GM23338 (cell line): ENCODE data around the gene FOXP1. TPM values are rescaled to one million over a fixed set of nuclear protein-coding genes. Genes with fewer than 3 reads are reported as not detected.

Experiments
- ATAC-seq: fragments of 200-7000 bp; cut with Tn5 transposase; 3 replicates; pipeline ENCODE4 v1.9.1; 2020
- DNase-seq: peaks from one replicate; pipeline ENCODE4 v3.0.0-alpha.2; 2015; ENCODE audit warnings: low spot score
- H2AFZ ChIP-seq: fragments of 200-600 bp; sonication (generic); 2 replicates; pipeline ENCODE4 v1.8.0; 2016; ENCODE audit warnings: antibody characterized with exemption, mild to moderate bottlenecking, moderate library complexity
- H3F3A ChIP-seq: fragments of 200-600 bp; sonication (generic); replicated peaks from 2 replicates; pipeline ENCODE4 v1.8.0; 2017; ENCODE audit warnings: antibody characterized with exemption, mixed run types, low read depth
- H3K27ac ChIP-seq: fragments of 200-600 bp; sonication (generic); 2 replicates; pipeline ENCODE4 v1.6.1; 2016; ENCODE audit warnings: low read depth
- H3K27me3 ChIP-seq: fragments of 200-600 bp; sonication (generic); 2 replicates; pipeline ENCODE4 v1.8.0; 2016; ENCODE audit warnings: mild to moderate bottlenecking, mixed run types, moderate library complexity; ENCODE audit not compliant: insufficient read depth
- H3K36me3 ChIP-seq: fragments of 200-600 bp; sonication (generic); 2 replicates; pipeline ENCODE4 v1.8.0; 2016; ENCODE audit warnings: mild to moderate bottlenecking; ENCODE audit not compliant: insufficient read depth
- H3K4me1 ChIP-seq: fragments of 200-600 bp; sonication (generic); 2 replicates; pipeline ENCODE4 v1.8.0; 2016; ENCODE audit warnings: mild to moderate bottlenecking, moderate library complexity; ENCODE audit not compliant: insufficient read depth
- H3K4me2 ChIP-seq: fragments of 200-600 bp; sonication (generic); 2 replicates; pipeline ENCODE4 v1.7.1; 2017; ENCODE audit warnings: mixed run types
- H3K4me3 ChIP-seq: fragments of 200-600 bp; sonication (generic); 2 replicates; pipeline ENCODE4 v1.6.1; 2016; ENCODE audit warnings: mixed run types
- H3K79me2 ChIP-seq: fragments of 200-600 bp; sonication (generic); replicated peaks from 2 replicates; pipeline ENCODE4 v1.8.0; 2017; ENCODE audit warnings: mild to moderate bottlenecking; ENCODE audit not compliant: insufficient read depth
- H3K9me2 ChIP-seq: fragments of 200-600 bp; sonication (generic); 2 replicates; pipeline ENCODE4 v1.8.0; 2017; ENCODE audit not compliant: insufficient read depth
- H4K20me1 ChIP-seq: fragments of 200-600 bp; sonication (generic); replicated peaks from 2 replicates; pipeline ENCODE4 v1.8.0; 2017; ENCODE audit warnings: mild to moderate bottlenecking; ENCODE audit not compliant: insufficient read depth
- H3K27ac Mint-ChIP-seq: 2 replicates; pipeline ENCODE4 v1.8.0; 2020; ENCODE audit warnings: inconsistent platforms, mild to moderate bottlenecking, moderate library complexity, mixed read lengths
- H3K27me3 Mint-ChIP-seq: 3 replicates; pipeline ENCODE4 v1.8.0; 2022; ENCODE audit warnings: low read depth, mild to moderate bottlenecking, moderate library complexity, mixed read lengths, inconsistent platforms; ENCODE audit not compliant: insufficient read depth, poor library complexity
- H3K36me3 Mint-ChIP-seq: 3 replicates; pipeline ENCODE4 v1.8.0; 2021; ENCODE audit warnings: low read depth, mild to moderate bottlenecking, inconsistent platforms, moderate library complexity, mixed read lengths
- H3K4me1 Mint-ChIP-seq: 3 replicates; pipeline ENCODE4 v1.8.0; 2020; ENCODE audit warnings: mild to moderate bottlenecking, inconsistent platforms, mixed read lengths
- H3K4me3 Mint-ChIP-seq: 3 replicates; pipeline ENCODE4 v1.8.0; 2021; ENCODE audit warnings: moderate library complexity, mild to moderate bottlenecking, inconsistent platforms, mixed read lengths
- H3K9me3 Mint-ChIP-seq: 3 replicates; pipeline ENCODE4 v1.8.0; 2020; ENCODE audit warnings: moderate library complexity, mild to moderate bottlenecking, inconsistent platforms, mixed read lengths
- CREB1 ChIP-seq: fragments of 250-450 bp; sonication (Bioruptor Pico); IDR thresholded peaks from 2 replicates; pipeline ENCODE4 v1.5.0; 2020; ENCODE audit warnings: low read depth, mild to moderate bottlenecking, moderate library complexity
- ETS1 ChIP-seq: IDR thresholded peaks from 2 replicates; pipeline ENCODE4 v1.6.1; 2016; ENCODE audit warnings: antibody characterized with exemption
- EZH2 ChIP-seq: fragments of 200-600 bp; sonication (generic); IDR thresholded peaks from one replicate; pipeline ENCODE4 v1.8.0; 2017; ENCODE audit warnings: antibody characterized with exemption, mild to moderate bottlenecking, low read depth; ENCODE audit not compliant: unreplicated experiment
- EZH2phosphoT487 ChIP-seq: fragments of 200-600 bp; sonication (generic); IDR thresholded peaks from one replicate; pipeline ENCODE4 v1.8.1; 2018; ENCODE audit warnings: antibody characterized with exemption; ENCODE audit not compliant: unreplicated experiment
- JUNB ChIP-seq: IDR thresholded peaks from one replicate; pipeline ENCODE4 v1.6.1; 2016; ENCODE audit warnings: antibody characterized with exemption; ENCODE audit not compliant: unreplicated experiment
- NANOG ChIP-seq: IDR thresholded peaks from 2 replicates; pipeline ENCODE4 v1.6.1; 2016; ENCODE audit warnings: antibody characterized with exemption, borderline replicate concordance
- POLR2AphosphoS5 ChIP-seq: IDR thresholded peaks from 2 replicates; pipeline ENCODE4 v1.6.1; 2016; ENCODE audit warnings: antibody characterized with exemption, low read depth
- STAT1 ChIP-seq: IDR thresholded peaks from one replicate; pipeline ENCODE4 v1.6.1; 2016; ENCODE audit warnings: antibody characterized with exemption; ENCODE audit not compliant: unreplicated experiment
- ZNF114 ChIP-seq: fragments of 250-450 bp; sonication (Bioruptor Pico); IDR thresholded peaks from 2 replicates; pipeline ENCODE4 v1.5.0; 2020; ENCODE audit warnings: mild to moderate bottlenecking, moderate library complexity
- ZNF331 ChIP-seq: fragments of 250-450 bp; sonication (Bioruptor Pico); IDR thresholded peaks from 2 replicates; pipeline ENCODE4 v1.5.0; 2020; ENCODE audit warnings: low read depth, mild to moderate bottlenecking, moderate library complexity
- ZNF462 ChIP-seq: fragments of 250-450 bp; sonication (Bioruptor Pico); IDR thresholded peaks from 2 replicates; pipeline ENCODE4 v1.5.0; 2020; ENCODE audit warnings: mild to moderate bottlenecking, moderate library complexity
- polyA plus RNA-seq: library from polyadenylated mRNA; unstranded; fragments of >200 nt; fragmentation: Nextera tagmentation; extraction: Ambion mirVana; gene quantifications from 2 replicates; pipeline ENCODE4 v1.2.1, GENCODE V29; 2016
- total RNA-seq: library from RNA; depleted of rRNA; stranded (reverse); fragments of >200 nt; shearing (Covaris generic); gene quantifications from 2 replicates; pipeline ENCODE4 v1.2.3, GENCODE V29; 2014
- TF ChIP-seq, protein P1 (sequence below), 2 experiments: fragments of 200-600 bp in 1 of 2; sonication (generic) in 1 of 2; conservative IDR thresholded peaks; 2 replicates each; pipeline versions ENCODE4 v1.5.1 to v1.6.1; 2016 to 2017; ENCODE audit warnings: antibody characterized with exemption in 2 of 2, low read depth in 2 of 2, mild to moderate bottlenecking in 2 of 2, moderate library complexity in 1 of 2
- TF ChIP-seq, protein P2 (sequence below): IDR thresholded peaks from one replicate; pipeline ENCODE4 v1.6.1; 2018; ENCODE audit warnings: antibody characterized with exemption; ENCODE audit not compliant: unreplicated experiment

The FOXP1 gene
- total and polyA plus RNA-seq, 2 experiments from 2014 or later = 32.9 to 35.5 TPM

- Mint-ChIP-seq H3K4me1 (peaks cover 69% of the 10 kb centered on the region), H3K36me3 (no peaks in the 10 kb centered on the region), H3K27me3 (peaks cover 4% of the 10 kb centered on the region), H3K4me3 (peak overlapping the region; percentile 63; the same call in 1 of the 3 replicates), H3K27ac (peak overlapping the region; percentile 18; the same call in 1 of the 2 replicates), H3K9me3 (no peaks in the 10 kb centered on the region)
- TF ChIP-seq POLR2AphosphoS5 (no peak), EZH2 (no peak), STAT1 (no peak), JUNB (no peak), ZNF114 (no peak), ZNF462 (CRISPR knock-in tag) (no peak), EZH2phosphoT487 (no peak), NANOG (no peak), ETS1 (no peak), CREB1 (CRISPR knock-in tag) (no peak), ZNF331 (CRISPR knock-in tag) (no peak)
- TF ChIP-seq, protein P1, sequence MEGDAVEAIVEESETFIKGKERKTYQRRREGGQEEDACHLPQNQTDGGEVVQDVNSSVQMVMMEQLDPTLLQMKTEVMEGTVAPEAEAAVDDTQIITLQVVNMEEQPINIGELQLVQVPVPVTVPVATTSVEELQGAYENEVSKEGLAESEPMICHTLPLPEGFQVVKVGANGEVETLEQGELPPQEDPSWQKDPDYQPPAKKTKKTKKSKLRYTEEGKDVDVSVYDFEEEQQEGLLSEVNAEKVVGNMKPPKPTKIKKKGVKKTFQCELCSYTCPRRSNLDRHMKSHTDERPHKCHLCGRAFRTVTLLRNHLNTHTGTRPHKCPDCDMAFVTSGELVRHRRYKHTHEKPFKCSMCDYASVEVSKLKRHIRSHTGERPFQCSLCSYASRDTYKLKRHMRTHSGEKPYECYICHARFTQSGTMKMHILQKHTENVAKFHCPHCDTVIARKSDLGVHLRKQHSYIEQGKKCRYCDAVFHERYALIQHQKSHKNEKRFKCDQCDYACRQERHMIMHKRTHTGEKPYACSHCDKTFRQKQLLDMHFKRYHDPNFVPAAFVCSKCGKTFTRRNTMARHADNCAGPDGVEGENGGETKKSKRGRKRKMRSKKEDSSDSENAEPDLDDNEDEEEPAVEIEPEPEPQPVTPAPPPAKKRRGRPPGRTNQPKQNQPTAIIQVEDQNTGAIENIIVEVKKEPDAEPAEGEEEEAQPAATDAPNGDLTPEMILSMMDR (conservative IDR thresholded peaks at IDR 0.05; ENCODE audit: low read depth in 2 of 2) = no peak
- TF ChIP-seq, protein P2, sequence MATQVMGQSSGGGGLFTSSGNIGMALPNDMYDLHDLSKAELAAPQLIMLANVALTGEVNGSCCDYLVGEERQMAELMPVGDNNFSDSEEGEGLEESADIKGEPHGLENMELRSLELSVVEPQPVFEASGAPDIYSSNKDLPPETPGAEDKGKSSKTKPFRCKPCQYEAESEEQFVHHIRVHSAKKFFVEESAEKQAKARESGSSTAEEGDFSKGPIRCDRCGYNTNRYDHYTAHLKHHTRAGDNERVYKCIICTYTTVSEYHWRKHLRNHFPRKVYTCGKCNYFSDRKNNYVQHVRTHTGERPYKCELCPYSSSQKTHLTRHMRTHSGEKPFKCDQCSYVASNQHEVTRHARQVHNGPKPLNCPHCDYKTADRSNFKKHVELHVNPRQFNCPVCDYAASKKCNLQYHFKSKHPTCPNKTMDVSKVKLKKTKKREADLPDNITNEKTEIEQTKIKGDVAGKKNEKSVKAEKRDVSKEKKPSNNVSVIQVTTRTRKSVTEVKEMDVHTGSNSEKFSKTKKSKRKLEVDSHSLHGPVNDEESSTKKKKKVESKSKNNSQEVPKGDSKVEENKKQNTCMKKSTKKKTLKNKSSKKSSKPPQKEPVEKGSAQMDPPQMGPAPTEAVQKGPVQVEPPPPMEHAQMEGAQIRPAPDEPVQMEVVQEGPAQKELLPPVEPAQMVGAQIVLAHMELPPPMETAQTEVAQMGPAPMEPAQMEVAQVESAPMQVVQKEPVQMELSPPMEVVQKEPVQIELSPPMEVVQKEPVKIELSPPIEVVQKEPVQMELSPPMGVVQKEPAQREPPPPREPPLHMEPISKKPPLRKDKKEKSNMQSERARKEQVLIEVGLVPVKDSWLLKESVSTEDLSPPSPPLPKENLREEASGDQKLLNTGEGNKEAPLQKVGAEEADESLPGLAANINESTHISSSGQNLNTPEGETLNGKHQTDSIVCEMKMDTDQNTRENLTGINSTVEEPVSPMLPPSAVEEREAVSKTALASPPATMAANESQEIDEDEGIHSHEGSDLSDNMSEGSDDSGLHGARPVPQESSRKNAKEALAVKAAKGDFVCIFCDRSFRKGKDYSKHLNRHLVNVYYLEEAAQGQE = no peak
- Histone ChIP-seq H3K4me2 (peak overlapping the region; percentile 68), H3K9me2 (no peaks in the 10 kb centered on the region), H3K4me1 (peaks cover 72% of the 10 kb centered on the region), H3K36me3 (no peaks in the 10 kb centered on the region), H3K27me3 (no peaks in the 10 kb centered on the region), H3K4me3 (no peak overlapping the region; the same call in 1 of the 2 replicates), H2AFZ (no peak overlapping the region), H3K27ac (peak overlapping the region; percentile 88; the same call in 1 of the 2 replicates), H4K20me1 (no peaks in the 10 kb centered on the region), H3K79me2 (0 out of 2 replicates have a peak, but pooled peaks cover 6% of the 10 kb centered on the region), H3F3A (peaks cover 4% of the 10 kb centered on the region; the same call in 1 of the 2 replicates)
- DNase-seq (no peak), ATAC-seq (no peak)
These were observed 454.6 kb downstream of the FOXP1 start for GRCh38 chr3:71128961-71129360.
